Measurements from ENCODE around the gene FNDC10. TPM values are rescaled to one million over a fixed set of nuclear protein-coding genes. Genes with fewer than 3 reads are reported as not detected.

FNDC10 gene
- total RNA-seq, 4 donors from 2014 or later: 4.1 to 6.9 (median 5.7) TPM

GRCh38 chr1:1622788-1623094 is 22.8 kb upstream of the FNDC10 start:
- Histone ChIP-seq H3K36me3 (peaks cover 0 to 11% (median 0%) of the 10 kb centered on the region in 3 donors), H3K27ac (no peak overlapping the region), H3K4me3 (no peak overlapping the region), H3K27me3 (no peaks in the 10 kb centered on the region), H3K4me1 (peaks cover 0 to 11% (median 2%) of the 10 kb centered on the region in 4 donors), H3K9me3 (no peaks in the 10 kb centered on the region)
- TF ChIP-seq CTCF (IDR thresholded peaks at IDR 0.05) (no peak), POLR2A (IDR thresholded peaks at IDR 0.05) (no peak)
- DNase-seq: no peak

- Histone ChIP-seq H3K27ac (no peak overlapping the region), H3K36me3 (peaks cover 0 to 15% (median 0%) of the 10 kb centered on the region in 3 donors), H3K9me3 (no peaks in the 10 kb centered on the region), H3K4me3 (no peak overlapping the region), H3K27me3 (no peaks in the 10 kb centered on the region), H3K4me1 (peaks cover 0 to 12% (median 2%) of the 10 kb centered on the region in 4 donors)
- no peak for DNase-seq
- no peak for TF ChIP-seq CTCF (IDR thresholded peaks at IDR 0.05)
- no peak for TF ChIP-seq POLR2A (IDR thresholded peaks at IDR 0.05)
These were observed 22.3 kb upstream of the FNDC10 start for GRCh38 chr1:1622010-1622787.

GRCh38 chr1:1621173-1622009 is 21.5 kb upstream of the FNDC10 start:
- no peak overlapping the region for H3K4me3 ChIP-seq
- no peaks in the 10 kb centered on the region for H3K9me3 ChIP-seq
- peaks cover 0 to 12% (median 7%) of the 10 kb centered on the region in 4 donors for H3K4me1 ChIP-seq
- H3K27ac ChIP-seq: no peak overlapping the region
- DNase-seq: no peak
- peaks cover 0 to 15% (median 0%) of the 10 kb centered on the region in 3 donors for H3K36me3 ChIP-seq
- H3K27me3 ChIP-seq: no peaks in the 10 kb centered on the region
- no peak for TF ChIP-seq CTCF (IDR thresholded peaks at IDR 0.05)
- no peak for TF ChIP-seq POLR2A (IDR thresholded peaks at IDR 0.05)

GRCh38 chr1:1620433-1621139 is 20.7 kb upstream of the FNDC10 start:
- H3K9me3 ChIP-seq: no peaks in the 10 kb centered on the region
- H3K27ac ChIP-seq: no peak overlapping the region
- peaks cover 0 to 14% (median 9%) of the 10 kb centered on the region in 4 donors for H3K4me1 ChIP-seq
- H3K4me3 ChIP-seq: no peak overlapping the region
- H3K27me3 ChIP-seq: no peaks in the 10 kb centered on the region
- no peak for TF ChIP-seq POLR2A (IDR thresholded peaks at IDR 0.05)
- no peak for TF ChIP-seq CTCF (IDR thresholded peaks at IDR 0.05)
- DNase-seq: no peak
- peaks cover 0 to 15% (median 0%) of the 10 kb centered on the region in 3 donors for H3K36me3 ChIP-seq

GRCh38 chr1:1619917-1620361 is 20.0 kb upstream of the FNDC10 start:
- Histone ChIP-seq H3K4me3 (no peak overlapping the region), H3K27ac (no peak overlapping the region), H3K27me3 (no peaks in the 10 kb centered on the region), H3K36me3 (peaks cover 0 to 15% (median 0%) of the 10 kb centered on the region in 3 donors), H3K9me3 (no peaks in the 10 kb centered on the region), H3K4me1 (peaks cover 0 to 14% (median 10%) of the 10 kb centered on the region in 4 donors)
- peak in 1 of 6 experiments; percentile 15 for TF ChIP-seq CTCF (IDR thresholded peaks at IDR 0.05)
- TF ChIP-seq POLR2A (IDR thresholded peaks at IDR 0.05): no peak
- DNase-seq: no peak
